HL-60 (cell line): ENCODE measurements around the gene SLC25A51.
"Not testable (repeated sequence)": the region's sequence is repeated elsewhere in the genome, so short reads cannot be mapped to it uniquely, and the experiment has no call there.

Experiments used
- DNase-seq, 2 experiments: peaks; one replicate each; pipeline ENCODE4 v3.0.0-alpha.2; 2010 to 2020; ENCODE audit warnings: low read depth in 1 of 2, low spot score in 1 of 2
- H3K27ac ChIP-seq: fragments of 250-450 bp; sonication (Bioruptor Pico); replicated peaks from 2 replicates; pipeline ENCODE4 v1.5.1; 2020; ENCODE audit warnings: mild to moderate bottlenecking, moderate library complexity
- H3K27me3 ChIP-seq: fragments of 250-450 bp; sonication (Bioruptor Pico); 2 replicates; pipeline ENCODE4 v1.5.1; 2021; ENCODE audit warnings: mild to moderate bottlenecking, moderate library complexity; ENCODE audit not compliant: insufficient read depth, poor library complexity, severe bottlenecking
- H3K4me3 ChIP-seq: replicated peaks from 2 replicates; pipeline ENCODE4 v1.5.1; 2011; ENCODE audit warnings: mild to moderate bottlenecking, control low read depth, low read length; ENCODE audit not compliant: insufficient read depth
- CTCF ChIP-seq: IDR thresholded peaks from one replicate; pipeline ENCODE4 v1.5.1; 2011; ENCODE audit warnings: low read length, control low read depth, inconsistent platforms; ENCODE audit not compliant: insufficient read depth
- GABPA ChIP-seq: IDR thresholded peaks from 2 replicates; pipeline ENCODE4 v1.6.1; 2012; ENCODE audit warnings: low read depth
- POLR2AphosphoS5 ChIP-seq: IDR thresholded peaks from 2 replicates; pipeline ENCODE4 v1.6.1; 2012; ENCODE audit warnings: low read depth
- SPI1 ChIP-seq: IDR thresholded peaks from 2 replicates; pipeline ENCODE4 v1.6.1; 2012; ENCODE audit warnings: low read depth, mild to moderate bottlenecking, borderline replicate concordance
- TF ChIP-seq, protein P1 (sequence below): IDR thresholded peaks from 2 replicates; pipeline ENCODE4 v1.6.1; 2012; ENCODE audit warnings: low read depth; ENCODE audit not compliant: insufficient replicate concordance

SLC25A51 gene

GRCh38 chr9:37911271-37911681 lies 7.3 kb upstream of the SLC25A51 start:
- peak overlapping the region; percentile 27 for H3K4me3 ChIP-seq
- peak; percentile 49 to 73 for DNase-seq
- H3K27me3 ChIP-seq = no peaks in the 10 kb centered on the region
- H3K27ac ChIP-seq = peak overlapping the region; percentile 74
- TF ChIP-seq POLR2AphosphoS5 (no peak), GABPA (no peak), SPI1 (0 out of 2 replicates have a peak, but pooled peaks have one; percentile 44), CTCF (no peak)
- TF ChIP-seq, protein P1, sequence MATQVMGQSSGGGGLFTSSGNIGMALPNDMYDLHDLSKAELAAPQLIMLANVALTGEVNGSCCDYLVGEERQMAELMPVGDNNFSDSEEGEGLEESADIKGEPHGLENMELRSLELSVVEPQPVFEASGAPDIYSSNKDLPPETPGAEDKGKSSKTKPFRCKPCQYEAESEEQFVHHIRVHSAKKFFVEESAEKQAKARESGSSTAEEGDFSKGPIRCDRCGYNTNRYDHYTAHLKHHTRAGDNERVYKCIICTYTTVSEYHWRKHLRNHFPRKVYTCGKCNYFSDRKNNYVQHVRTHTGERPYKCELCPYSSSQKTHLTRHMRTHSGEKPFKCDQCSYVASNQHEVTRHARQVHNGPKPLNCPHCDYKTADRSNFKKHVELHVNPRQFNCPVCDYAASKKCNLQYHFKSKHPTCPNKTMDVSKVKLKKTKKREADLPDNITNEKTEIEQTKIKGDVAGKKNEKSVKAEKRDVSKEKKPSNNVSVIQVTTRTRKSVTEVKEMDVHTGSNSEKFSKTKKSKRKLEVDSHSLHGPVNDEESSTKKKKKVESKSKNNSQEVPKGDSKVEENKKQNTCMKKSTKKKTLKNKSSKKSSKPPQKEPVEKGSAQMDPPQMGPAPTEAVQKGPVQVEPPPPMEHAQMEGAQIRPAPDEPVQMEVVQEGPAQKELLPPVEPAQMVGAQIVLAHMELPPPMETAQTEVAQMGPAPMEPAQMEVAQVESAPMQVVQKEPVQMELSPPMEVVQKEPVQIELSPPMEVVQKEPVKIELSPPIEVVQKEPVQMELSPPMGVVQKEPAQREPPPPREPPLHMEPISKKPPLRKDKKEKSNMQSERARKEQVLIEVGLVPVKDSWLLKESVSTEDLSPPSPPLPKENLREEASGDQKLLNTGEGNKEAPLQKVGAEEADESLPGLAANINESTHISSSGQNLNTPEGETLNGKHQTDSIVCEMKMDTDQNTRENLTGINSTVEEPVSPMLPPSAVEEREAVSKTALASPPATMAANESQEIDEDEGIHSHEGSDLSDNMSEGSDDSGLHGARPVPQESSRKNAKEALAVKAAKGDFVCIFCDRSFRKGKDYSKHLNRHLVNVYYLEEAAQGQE = no peak

DNA sequence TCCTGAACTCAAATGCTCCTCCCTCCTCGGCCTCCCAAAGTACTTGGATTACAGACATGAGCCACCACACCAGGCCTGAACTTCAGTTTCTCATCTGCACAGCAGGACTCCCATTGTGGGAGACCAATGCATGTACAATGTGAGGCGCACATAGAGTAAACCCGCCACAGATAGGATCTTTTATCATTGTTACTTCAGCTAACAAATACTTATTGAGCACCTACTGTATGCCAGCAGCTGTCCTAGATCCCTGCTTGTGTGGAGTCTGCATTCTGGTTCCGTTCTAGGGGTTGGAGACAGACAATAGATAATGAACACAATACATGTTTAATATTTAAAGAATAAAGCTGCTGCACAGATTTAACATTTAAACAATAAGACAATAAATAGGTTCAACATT lies 6.3 kb upstream of the SLC25A51 start:
- TF ChIP-seq POLR2AphosphoS5 = no peak
- TF ChIP-seq SPI1 = no peak
- TF ChIP-seq, protein P1 = no peak
- no peak for TF ChIP-seq GABPA
- no peak for TF ChIP-seq CTCF
- no peak overlapping the region for H3K4me3 ChIP-seq
- DNase-seq = no peak
- H3K27me3 ChIP-seq = no peaks in the 10 kb centered on the region
- no peak overlapping the region for H3K27ac ChIP-seq

GRCh38 chr9:37909836-37910235 lies 5.9 kb upstream of the SLC25A51 start:
- not testable (repeated sequence) for H3K4me3 ChIP-seq, DNase-seq, H3K27me3 ChIP-seq
- peak overlapping the region; percentile 63 for H3K27ac ChIP-seq

- no peak for DNase-seq
- Histone ChIP-seq H3K4me3 (no peak overlapping the region), H3K27ac (peak overlapping the region; percentile 63), H3K27me3 (no peaks in the 10 kb centered on the region)
- no peak for TF ChIP-seq POLR2AphosphoS5
- TF ChIP-seq, protein P1 = no peak
- TF ChIP-seq GABPA = no peak
- TF ChIP-seq SPI1 = no peak
- TF ChIP-seq CTCF = no peak
Observed at GRCh38 chr9:37909326-37909725, 5.4 kb upstream of the SLC25A51 start.
